Uterus (tissue), 4 donors: ENCODE measurements around the gene EXTL1. TPM values are rescaled to one million over a fixed set of nuclear protein-coding genes. Genes with fewer than 3 reads are reported as not detected.

Experiments used
- DNase-seq, 2 donors: peaks; one replicate each; pipeline ENCODE4 v3.0.0-alpha.2; 2019 to 2020
- H3K27ac ChIP-seq, 2 donors: fragments of 200-600 bp; sonication (generic); 1 replicate in 1 of 2; 2 replicates in 1 of 2; pipeline ENCODE4 v1.5.1; 2016 to 2018
- H3K27me3 ChIP-seq, 2 donors: fragments of 200-600 bp; sonication (generic); one replicate each; pipeline ENCODE4 v1.5.1; 2018 to 2019; ENCODE audit warnings: control low read depth in 1 of 2
- H3K36me3 ChIP-seq, 2 donors: fragments of 200-600 bp; sonication (generic); one replicate each; pipeline ENCODE4 v1.5.1; 2019; ENCODE audit warnings: control low read depth in 1 of 2
- H3K4me1 ChIP-seq, 2 donors: fragments of 200-600 bp; sonication (generic); one replicate each; pipeline ENCODE4 v1.5.1; 2018 to 2019; ENCODE audit warnings: control low read depth in 1 of 2
- H3K4me3 ChIP-seq, 2 donors: fragments of 200-600 bp; sonication (generic); 1 replicate in 1 of 2; 2 replicates in 1 of 2; pipeline ENCODE4 v1.5.1; 2018 to 2019; ENCODE audit warnings: mild to moderate bottlenecking in 1 of 2
- H3K9me3 ChIP-seq, 2 donors: fragments of 200-600 bp; sonication (generic); one replicate each; pipeline ENCODE4 v1.5.1; 2019; ENCODE audit warnings: control low read depth in 1 of 2
- POLR2A ChIP-seq, 2 donors: fragments of 450-650 bp; IDR thresholded peaks; one replicate each; pipeline ENCODE4 v1.6.1; 2016; ENCODE audit warnings: antibody characterized with exemption in 2 of 2, mild to moderate bottlenecking in 1 of 2, moderate library complexity in 1 of 2
- intact Hi-C: fragments of 100-400 bp; cut with DNase I; formaldehyde crosslinking; loops from one replicate; pipeline ENCODE4 v1.15.1; 2023; ENCODE audit warnings: low total_unique reads
- total RNA-seq, 4 donors: library from RNA; depleted of rRNA in 3 of 4; stranded (reverse); fragments of >200 nt in 3 of 4; gene quantifications; one replicate each; pipeline versions ENCODE4 v1.1.0 to v1.2.4, GENCODE V29; 2014 to 2023
- TF ChIP-seq, protein P1 (sequence below), 4 experiments: fragments of 200-600 bp in 2 of 4; fragments of 450-650 bp in 2 of 4; sonication (generic) in 2 of 4; IDR thresholded peaks; one replicate each; pipeline ENCODE4 v1.5.1; 2016 to 2019; ENCODE audit warnings: antibody characterized with exemption in 4 of 4, mild to moderate bottlenecking in 2 of 4, moderate library complexity in 1 of 4
- donor health status: DM: yes; HTN: yes; CAD: no.

Gene EXTL1
- total RNA-seq, 4 donors from 2014 or later: 0.26 to 2.7 (median 1.7) TPM; not detected in 1

DNA sequence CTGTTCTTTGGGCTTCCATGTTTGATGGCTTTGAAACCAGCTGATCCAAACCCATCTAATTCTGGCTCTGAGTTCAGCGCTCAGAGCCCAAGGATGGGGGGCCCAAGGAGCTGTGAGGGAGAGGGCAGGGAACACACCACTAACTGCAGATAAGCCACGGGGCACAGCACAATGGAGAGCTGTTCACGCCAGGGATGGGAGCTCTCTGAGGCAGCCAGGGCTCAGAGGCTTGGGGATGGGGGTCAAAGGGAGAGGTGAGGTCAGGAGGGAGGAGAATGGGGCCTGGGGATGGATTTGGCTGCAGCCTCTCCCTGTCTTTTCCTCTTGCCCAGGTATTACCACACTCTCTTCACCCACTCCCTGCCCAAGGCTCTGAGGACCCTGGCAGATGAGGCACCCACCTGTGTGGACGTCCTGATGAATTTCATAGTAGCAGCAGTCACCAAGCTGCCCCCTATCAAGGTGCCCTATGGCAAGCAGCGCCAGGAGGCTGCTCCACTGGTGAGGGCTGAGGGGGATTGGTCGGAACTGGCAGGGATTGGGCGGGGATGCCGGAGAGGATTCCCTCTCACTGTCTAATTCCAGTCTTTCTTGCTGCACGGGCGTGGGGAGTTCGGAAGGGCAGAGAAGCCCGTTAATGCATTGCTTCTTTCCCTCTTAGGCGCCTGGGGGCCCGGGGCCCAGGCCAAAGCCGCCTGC lies 13.1 kb downstream of the EXTL1 start:
- Histone ChIP-seq H3K4me3 (peak overlapping the region; percentile 61 to 79), H3K36me3 (no peaks in the 10 kb centered on the region), H3K27ac (peak overlapping the region; percentile 81 to 90), H3K27me3 (no peaks in the 10 kb centered on the region), H3K4me1 (peaks cover 0 to 7% of the 10 kb centered on the region in 2 donors), H3K9me3 (no peaks in the 10 kb centered on the region)
- intact Hi-C loops: loop anchor here (5.0 kb wide), 2 partner anchors 113 to 128 kb away; no protein-coding TSS in a partner anchor
- TF ChIP-seq, protein P1, sequence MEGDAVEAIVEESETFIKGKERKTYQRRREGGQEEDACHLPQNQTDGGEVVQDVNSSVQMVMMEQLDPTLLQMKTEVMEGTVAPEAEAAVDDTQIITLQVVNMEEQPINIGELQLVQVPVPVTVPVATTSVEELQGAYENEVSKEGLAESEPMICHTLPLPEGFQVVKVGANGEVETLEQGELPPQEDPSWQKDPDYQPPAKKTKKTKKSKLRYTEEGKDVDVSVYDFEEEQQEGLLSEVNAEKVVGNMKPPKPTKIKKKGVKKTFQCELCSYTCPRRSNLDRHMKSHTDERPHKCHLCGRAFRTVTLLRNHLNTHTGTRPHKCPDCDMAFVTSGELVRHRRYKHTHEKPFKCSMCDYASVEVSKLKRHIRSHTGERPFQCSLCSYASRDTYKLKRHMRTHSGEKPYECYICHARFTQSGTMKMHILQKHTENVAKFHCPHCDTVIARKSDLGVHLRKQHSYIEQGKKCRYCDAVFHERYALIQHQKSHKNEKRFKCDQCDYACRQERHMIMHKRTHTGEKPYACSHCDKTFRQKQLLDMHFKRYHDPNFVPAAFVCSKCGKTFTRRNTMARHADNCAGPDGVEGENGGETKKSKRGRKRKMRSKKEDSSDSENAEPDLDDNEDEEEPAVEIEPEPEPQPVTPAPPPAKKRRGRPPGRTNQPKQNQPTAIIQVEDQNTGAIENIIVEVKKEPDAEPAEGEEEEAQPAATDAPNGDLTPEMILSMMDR (IDR thresholded peaks at IDR 0.05): no peak
- no peak for TF ChIP-seq POLR2A (IDR thresholded peaks at IDR 0.05)
- no peak for DNase-seq

DNA sequence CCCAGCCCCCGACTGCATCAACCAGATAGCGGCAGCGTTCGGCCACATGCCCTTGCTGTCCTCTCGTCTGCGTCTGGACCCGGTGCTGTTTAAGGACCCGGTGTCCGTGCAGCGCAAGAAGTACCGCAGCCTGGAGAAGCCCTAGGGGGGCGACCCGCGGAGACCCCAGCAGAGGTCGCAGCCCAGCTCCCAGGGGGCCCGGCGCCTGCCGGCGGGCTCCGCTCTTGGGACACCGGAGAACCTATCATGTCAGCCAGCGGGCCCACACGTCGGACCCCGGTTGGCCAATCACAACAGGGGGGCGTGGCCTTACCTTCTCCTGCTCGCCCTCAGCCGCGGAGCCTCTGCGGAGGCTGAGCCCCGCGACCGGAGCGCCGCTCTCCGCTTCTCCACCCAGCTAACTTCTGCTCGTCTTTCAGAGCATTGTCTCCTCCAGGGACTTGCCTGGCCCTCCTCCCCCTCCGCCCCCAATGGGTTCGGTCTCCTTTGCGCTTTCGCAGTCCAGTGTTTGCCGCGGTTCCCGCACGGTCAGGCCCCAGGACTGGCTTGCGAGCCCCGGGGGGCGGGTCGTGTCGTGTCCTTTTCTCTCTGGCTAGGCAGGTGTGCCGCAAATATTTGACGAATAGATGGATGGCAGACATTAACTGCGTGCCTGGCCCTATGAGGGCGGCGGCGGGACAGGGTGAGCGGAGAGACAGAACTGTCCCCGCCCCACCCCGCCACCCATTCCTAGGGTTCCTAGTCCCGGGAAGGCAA lies 13.8 kb downstream of the EXTL1 start:
- no peaks in the 10 kb centered on the region for H3K27me3 ChIP-seq
- TF ChIP-seq, protein P1 (IDR thresholded peaks at IDR 0.05): peak in 1 of 4 experiments; percentile 10
- peak; percentile 76 to 79 for TF ChIP-seq POLR2A (IDR thresholded peaks at IDR 0.05)
- no peaks in the 10 kb centered on the region for H3K9me3 ChIP-seq
- peak overlapping the region; percentile 81 to 90 for H3K27ac ChIP-seq
- peaks cover 0 to 7% of the 10 kb centered on the region in 2 donors for H3K4me1 ChIP-seq
- peak; percentile 91 to 96 for DNase-seq
- peak overlapping the region; percentile 61 to 79 for H3K4me3 ChIP-seq
- intact Hi-C loops: loop anchor here (5.0 kb wide), 2 partner anchors 112 to 127 kb away; no protein-coding TSS in a partner anchor
- no peaks in the 10 kb centered on the region for H3K36me3 ChIP-seq

DNA sequence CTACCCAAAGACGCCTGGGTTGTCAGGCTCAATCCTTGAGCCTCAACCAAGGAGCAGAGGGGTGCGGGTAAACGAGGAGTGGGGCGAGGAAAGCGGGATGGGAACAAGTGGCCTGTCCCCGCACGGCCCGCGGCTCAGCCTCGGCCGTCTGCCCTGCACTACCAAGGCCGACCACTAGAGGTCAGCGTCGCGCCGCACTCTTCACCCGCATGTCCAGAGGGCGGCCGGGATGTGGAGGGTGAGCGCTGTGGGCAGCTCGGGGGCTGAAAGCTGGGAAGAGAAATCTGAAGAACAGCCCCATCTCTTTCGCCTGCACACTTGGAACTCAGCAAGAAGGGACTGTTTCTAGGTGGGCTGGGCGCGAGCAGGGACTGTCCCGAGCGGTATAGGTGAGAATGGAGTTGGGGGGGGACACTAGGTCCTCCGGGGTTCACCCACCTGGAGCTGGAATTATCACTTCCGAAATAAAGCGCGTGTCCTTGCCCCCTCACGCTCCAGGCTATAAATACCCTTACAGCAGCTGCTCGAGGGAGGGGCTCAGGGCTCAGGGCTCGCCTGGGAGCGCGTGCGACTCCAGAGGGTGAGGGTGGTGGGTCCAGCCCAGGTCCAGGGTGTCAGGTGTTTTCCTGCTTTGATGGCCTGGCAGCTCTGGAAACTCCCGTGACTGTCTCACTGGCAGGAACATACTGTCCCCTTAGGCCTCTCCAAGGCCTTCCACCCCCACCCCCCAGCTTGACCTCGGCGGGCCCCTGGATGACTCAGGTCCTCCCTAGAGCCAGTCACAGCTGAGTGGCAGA lies 14.6 kb downstream of the EXTL1 start:
- H3K27ac ChIP-seq: peak overlapping the region; percentile 81 to 90
- peaks cover 0 to 7% of the 10 kb centered on the region in 2 donors for H3K4me1 ChIP-seq
- H3K4me3 ChIP-seq: peak overlapping the region; percentile 61 to 79
- H3K9me3 ChIP-seq: no peaks in the 10 kb centered on the region
- H3K27me3 ChIP-seq: no peaks in the 10 kb centered on the region
- intact Hi-C loops: loop anchor here (5.0 kb wide), 2 partner anchors 111 to 126 kb away; no protein-coding TSS in a partner anchor
- H3K36me3 ChIP-seq: no peaks in the 10 kb centered on the region
- TF ChIP-seq, protein P1 (IDR thresholded peaks at IDR 0.05): peak; percentile 98 to 100 (median 99)
- TF ChIP-seq POLR2A (IDR thresholded peaks at IDR 0.05): no peak
- DNase-seq: peak; percentile 80 to 85

DNA sequence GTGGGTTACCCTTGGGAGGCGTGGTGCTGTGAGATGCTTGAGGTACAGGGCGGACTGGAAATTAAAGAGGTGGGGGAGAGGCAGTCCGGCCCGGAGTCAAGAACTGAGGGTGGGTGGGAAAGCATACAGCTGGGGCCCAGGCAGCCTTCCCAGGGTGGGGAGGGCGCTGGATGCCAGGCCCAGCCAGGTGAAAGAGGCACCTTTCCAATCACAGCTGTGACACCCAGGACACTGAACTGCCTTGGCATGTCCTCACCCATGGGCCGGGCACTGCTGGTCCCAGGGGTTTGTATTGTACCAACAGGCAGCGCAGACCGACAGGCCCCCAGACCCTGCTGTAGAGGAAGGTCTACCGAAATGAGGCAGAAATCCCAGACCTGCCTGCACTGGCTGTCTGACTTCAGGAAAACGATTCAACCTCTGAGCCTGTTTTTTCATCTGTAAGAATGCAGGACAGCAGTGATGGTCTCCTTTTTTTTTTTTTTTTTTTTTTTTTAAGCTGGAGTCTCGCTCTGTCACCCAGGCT lies 15.2 kb downstream of the EXTL1 start:
- H3K4me1 ChIP-seq: peaks cover 0 to 7% of the 10 kb centered on the region in 2 donors
- H3K36me3 ChIP-seq: no peaks in the 10 kb centered on the region
- no peaks in the 10 kb centered on the region for H3K9me3 ChIP-seq
- DNase-seq: no peak
- intact Hi-C loops: loop anchor here (5.0 kb wide), 2 partner anchors 110 to 125 kb away; no protein-coding TSS in a partner anchor
- H3K27me3 ChIP-seq: no peaks in the 10 kb centered on the region
- H3K4me3 ChIP-seq: no peak overlapping the region
- H3K27ac ChIP-seq: no peak overlapping the region
- TF ChIP-seq, protein P1 (IDR thresholded peaks at IDR 0.05): no peak
- TF ChIP-seq POLR2A (IDR thresholded peaks at IDR 0.05): no peak
